Skeletal muscle tissue (tissue), 4 donors: Measurements from ENCODE around the gene SLAIN2. TPM values are rescaled to one million over a fixed set of nuclear protein-coding genes. Genes with fewer than 3 reads are reported as not detected.
"Not testable (repeated sequence)": the region's sequence is repeated elsewhere in the genome, so short reads cannot be mapped to it uniquely, and the experiment has no call there.

Experiments used
- H3K27ac ChIP-seq: one replicate; pipeline ENCODE4 v1.7.0; 2013; ENCODE audit warnings: mild to moderate bottlenecking, low read depth, low read length, inconsistent platforms
- H3K27me3 ChIP-seq, 3 donors: one replicate each; pipeline ENCODE4 v1.7.0; 2013; ENCODE audit warnings: low read length in 3 of 3; ENCODE audit not compliant: control insufficient read depth in 3 of 3, insufficient read depth in 3 of 3
- H3K36me3 ChIP-seq, 3 donors: one replicate each; pipeline ENCODE4 v1.7.0; 2013; ENCODE audit warnings: low read length in 3 of 3; ENCODE audit not compliant: control insufficient read depth in 3 of 3, insufficient read depth in 3 of 3
- H3K4me1 ChIP-seq, 3 donors: one replicate each; pipeline ENCODE4 v1.7.0; 2013; ENCODE audit warnings: low read length in 3 of 3, mild to moderate bottlenecking in 3 of 3; ENCODE audit not compliant: control insufficient read depth in 3 of 3, insufficient read depth in 3 of 3
- H3K4me3 ChIP-seq, 3 donors: one replicate each; pipeline ENCODE4 v1.7.0; 2013; ENCODE audit warnings: low read length in 3 of 3
- H3K9ac ChIP-seq, 3 donors: one replicate each; pipeline ENCODE4 v1.7.0; 2013; ENCODE audit warnings: low read length in 3 of 3, mild to moderate bottlenecking in 3 of 3, moderate library complexity in 2 of 3, low read depth in 1 of 3
- H3K9me3 ChIP-seq, 3 donors: one replicate each; pipeline ENCODE4 v1.7.0; 2013; ENCODE audit warnings: low read length in 3 of 3; ENCODE audit not compliant: control insufficient read depth in 3 of 3
- total RNA-seq: library from RNA; depleted of rRNA; stranded (reverse); fragments of >200 nt; gene quantifications from one replicate; pipeline ENCODE4 v1.2.3, GENCODE V29; 2014
- donor health status: Osteomylitis.

SLAIN2 gene
- total RNA-seq, 1 donor from 2014 or later: 53.8 TPM

- Histone ChIP-seq H3K9me3 (no peaks in the 10 kb centered on the region), H3K4me3 (no peak overlapping the region), H3K27ac (no peak overlapping the region), H3K36me3 (no peaks in the 10 kb centered on the region), H3K27me3 (no peaks in the 10 kb centered on the region), H3K4me1 (no peaks in the 10 kb centered on the region), H3K9ac (no peak overlapping the region)
These were observed 107.8 kb downstream of the SLAIN2 start for GRCh38 chr4:48449151-48449550.

GRCh38 chr4:48450740-48451139, 109.4 kb downstream of the SLAIN2 start:
- Histone ChIP-seq H3K36me3 (no peaks in the 10 kb centered on the region), H3K4me3 (no peak overlapping the region), H3K27me3 (no peaks in the 10 kb centered on the region), H3K4me1 (no peaks in the 10 kb centered on the region), H3K9me3 (no peaks in the 10 kb centered on the region), H3K9ac (no peak overlapping the region), H3K27ac (no peak overlapping the region)

- H3K9me3 ChIP-seq, H3K36me3 ChIP-seq, H3K27me3 ChIP-seq, H3K9ac ChIP-seq, H3K27ac ChIP-seq, H3K4me3 ChIP-seq, H3K4me1 ChIP-seq: not testable (repeated sequence)
These were observed 110.3 kb downstream of the SLAIN2 start for GRCh38 chr4:48451656-48452055.

- no peaks in the 10 kb centered on the region for H3K36me3 ChIP-seq
- no peaks in the 10 kb centered on the region for H3K9me3 ChIP-seq
- no peaks in the 10 kb centered on the region for H3K4me1 ChIP-seq
- H3K9ac ChIP-seq: no peak overlapping the region
- H3K27ac ChIP-seq: no peak overlapping the region
- no peak overlapping the region for H3K4me3 ChIP-seq
- no peaks in the 10 kb centered on the region for H3K27me3 ChIP-seq
These were observed 113.3 kb downstream of the SLAIN2 start for GRCh38 chr4:48454591-48454990.

- Histone ChIP-seq H3K9me3 (no peaks in the 10 kb centered on the region), H3K4me1 (no peaks in the 10 kb centered on the region), H3K4me3 (no peak overlapping the region), H3K27me3 (no peaks in the 10 kb centered on the region), H3K9ac (no peak overlapping the region), H3K27ac (no peak overlapping the region), H3K36me3 (no peaks in the 10 kb centered on the region)
These were observed 119.7 kb downstream of the SLAIN2 start for GRCh38 chr4:48461000-48461399.

DNA sequence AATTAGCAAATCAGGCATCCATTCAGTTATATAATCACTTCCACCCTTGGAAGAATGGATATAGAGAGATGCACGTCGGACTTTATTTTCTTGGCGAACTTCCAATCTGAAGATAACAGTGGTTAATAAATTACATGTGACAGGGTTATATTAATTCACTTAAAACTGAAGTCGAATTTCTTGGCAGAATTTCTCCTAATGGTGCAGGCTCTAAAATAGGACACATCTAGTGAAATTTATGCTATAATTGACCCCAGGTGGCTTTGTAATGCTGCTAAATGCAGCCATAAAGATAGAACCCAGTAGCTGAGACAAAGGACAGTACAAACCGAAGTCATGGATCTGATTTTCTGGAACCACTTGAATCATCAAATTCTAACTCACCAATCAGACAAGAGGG, 121.0 kb downstream of the SLAIN2 start:
- H3K27me3 ChIP-seq: no peaks in the 10 kb centered on the region
- no peak overlapping the region for H3K4me3 ChIP-seq
- H3K9ac ChIP-seq: no peak overlapping the region
- no peak overlapping the region for H3K27ac ChIP-seq
- H3K36me3 ChIP-seq: no peaks in the 10 kb centered on the region
- no peaks in the 10 kb centered on the region for H3K9me3 ChIP-seq
- H3K4me1 ChIP-seq: no peaks in the 10 kb centered on the region

GRCh38 chr4:48467442-48467841, 126.1 kb downstream of the SLAIN2 start:
- no peak overlapping the region for H3K27ac ChIP-seq
- H3K9me3 ChIP-seq: no peaks in the 10 kb centered on the region
- H3K36me3 ChIP-seq: no peaks in the 10 kb centered on the region
- no peaks in the 10 kb centered on the region for H3K4me1 ChIP-seq
- no peaks in the 10 kb centered on the region for H3K27me3 ChIP-seq
- no peak overlapping the region for H3K9ac ChIP-seq
- H3K4me3 ChIP-seq: no peak overlapping the region

- Histone ChIP-seq H3K27ac (no peak overlapping the region), H3K4me3 (no peak overlapping the region), H3K27me3 (no peaks in the 10 kb centered on the region), H3K9me3 (no peaks in the 10 kb centered on the region), H3K36me3 (no peaks in the 10 kb centered on the region), H3K9ac (no peak overlapping the region), H3K4me1 (no peaks in the 10 kb centered on the region)
These were observed 126.6 kb downstream of the SLAIN2 start for GRCh38 chr4:48467891-48468290.

DNA sequence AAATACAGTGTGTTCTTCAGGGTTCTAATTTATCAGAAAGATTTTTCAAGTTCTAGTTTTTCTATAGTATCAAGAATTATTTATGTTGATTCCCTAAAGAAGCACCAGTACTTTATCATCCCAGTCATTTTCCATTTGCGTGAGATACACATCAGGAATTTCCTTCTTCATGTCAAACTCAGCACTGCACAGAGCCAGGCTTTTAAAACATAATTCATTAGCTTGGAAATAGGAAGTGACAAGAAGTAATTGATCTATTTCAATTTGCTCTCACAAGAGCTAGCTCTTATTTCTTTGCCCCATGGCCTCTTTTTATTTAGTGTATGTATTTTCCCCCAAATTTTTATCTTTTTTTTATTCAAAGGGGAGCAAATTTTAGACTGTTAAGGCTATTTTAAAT, 128.8 kb downstream of the SLAIN2 start:
- H3K9ac ChIP-seq: no peak overlapping the region
- H3K9me3 ChIP-seq: no peaks in the 10 kb centered on the region
- H3K4me1 ChIP-seq: no peaks in the 10 kb centered on the region
- no peak overlapping the region for H3K27ac ChIP-seq
- no peaks in the 10 kb centered on the region for H3K36me3 ChIP-seq
- no peak overlapping the region for H3K4me3 ChIP-seq
- H3K27me3 ChIP-seq: no peaks in the 10 kb centered on the region

DNA sequence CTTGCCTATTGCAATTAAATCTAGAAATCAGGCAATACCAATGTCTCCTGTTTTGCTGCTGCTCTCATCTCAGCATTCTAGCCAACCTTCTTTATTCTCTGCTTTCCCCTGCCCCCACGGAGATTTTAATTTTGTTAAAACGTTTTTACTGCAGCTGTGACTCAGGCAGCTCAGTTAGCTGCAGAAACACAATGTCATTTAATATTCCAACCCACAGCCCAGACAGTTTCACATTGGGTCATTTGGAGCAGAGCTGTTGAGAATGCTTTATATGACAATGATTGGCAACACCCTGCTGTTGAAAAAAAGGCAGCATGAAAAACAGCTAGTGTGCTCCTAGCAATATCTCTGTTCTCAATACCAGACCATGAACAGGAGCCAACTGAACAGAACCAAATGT, 129.2 kb downstream of the SLAIN2 start:
- H3K9ac ChIP-seq: no peak overlapping the region
- no peak overlapping the region for H3K4me3 ChIP-seq
- no peaks in the 10 kb centered on the region for H3K4me1 ChIP-seq
- H3K36me3 ChIP-seq: no peaks in the 10 kb centered on the region
- H3K9me3 ChIP-seq: no peaks in the 10 kb centered on the region
- H3K27me3 ChIP-seq: no peaks in the 10 kb centered on the region
- H3K27ac ChIP-seq: no peak overlapping the region

DNA sequence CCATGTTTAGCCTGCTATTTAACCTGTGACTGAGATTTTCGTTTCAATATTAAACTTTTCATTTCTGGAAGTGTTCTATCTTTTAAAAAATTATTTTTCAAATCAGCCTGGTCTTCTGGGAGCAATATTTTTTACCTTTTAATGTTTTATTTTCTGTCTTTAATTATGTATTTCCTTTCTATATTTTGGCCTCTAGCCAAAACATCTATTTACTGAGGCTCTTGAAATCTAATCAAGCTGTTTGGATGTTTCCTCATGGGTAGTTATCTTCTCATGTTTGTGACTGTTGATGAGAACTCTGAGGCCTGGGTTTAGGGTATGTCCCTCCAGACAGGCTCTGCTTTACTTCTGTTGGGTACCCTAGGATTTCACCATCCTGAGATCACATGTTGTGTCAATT, 131.5 kb downstream of the SLAIN2 start:
- H3K36me3 ChIP-seq: no peaks in the 10 kb centered on the region
- no peak overlapping the region for H3K27ac ChIP-seq
- H3K27me3 ChIP-seq: no peaks in the 10 kb centered on the region
- H3K4me3 ChIP-seq: no peak overlapping the region
- H3K9me3 ChIP-seq: no peaks in the 10 kb centered on the region
- no peaks in the 10 kb centered on the region for H3K4me1 ChIP-seq
- H3K9ac ChIP-seq: no peak overlapping the region
